GM13977 (cell line): Measurements from ENCODE around the gene THAP9.
A peak's percentile ranks its signal among the peaks of the same experiment; 100 is the strongest.
"Not testable (repeated sequence)": the region's sequence is repeated elsewhere in the genome, so short reads cannot be mapped to it uniquely, and the experiment has no call there.

Experiments
- DNase-seq: peaks from one replicate; pipeline ENCODE4 v3.0.0; 2012; ENCODE audit warnings: low spot score
- in situ Hi-C: fragments of 300-500 bp; cut with MboI; formaldehyde crosslinking; loops from one replicate; pipeline ENCODE4 v1.12.0; 2022; ENCODE audit warnings: low sequenced_read_pairs, low pct_unique_long_range_greater_than_20kb, mixed read lengths, inconsistent platforms; ENCODE audit not compliant: unreplicated experiment
- TF ChIP-seq, protein P1 (sequence below): IDR thresholded peaks from 2 replicates; pipeline ENCODE4 v1.5.1; 2012; ENCODE audit warnings: mild to moderate bottlenecking, control low read depth; ENCODE audit not compliant: insufficient read depth; ENCODE audit errors: extremely low read depth, missing control alignments

THAP9 gene

DNA sequence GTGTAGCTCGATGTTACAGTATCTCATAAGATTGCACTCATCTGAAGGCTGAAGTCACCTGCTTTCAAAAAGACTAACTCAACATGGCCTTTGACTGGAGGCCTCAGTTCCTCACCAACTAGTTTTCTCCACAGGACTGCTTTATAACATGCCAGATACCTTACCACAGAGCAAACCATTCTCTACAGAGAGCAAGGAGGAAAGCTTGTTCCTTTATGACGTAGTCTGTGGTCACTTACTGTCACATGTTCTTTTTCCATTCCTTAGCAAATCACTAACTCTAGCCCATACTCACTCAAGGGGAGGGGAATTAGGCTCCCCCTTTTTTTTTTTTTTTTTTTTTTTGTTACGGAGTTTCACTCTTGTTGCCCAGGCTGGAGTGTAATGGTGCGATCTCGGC, 3.2 kb downstream of the THAP9 start:
- no peak for DNase-seq
- in situ Hi-C loops, result no loop called here
- TF ChIP-seq, protein P1, sequence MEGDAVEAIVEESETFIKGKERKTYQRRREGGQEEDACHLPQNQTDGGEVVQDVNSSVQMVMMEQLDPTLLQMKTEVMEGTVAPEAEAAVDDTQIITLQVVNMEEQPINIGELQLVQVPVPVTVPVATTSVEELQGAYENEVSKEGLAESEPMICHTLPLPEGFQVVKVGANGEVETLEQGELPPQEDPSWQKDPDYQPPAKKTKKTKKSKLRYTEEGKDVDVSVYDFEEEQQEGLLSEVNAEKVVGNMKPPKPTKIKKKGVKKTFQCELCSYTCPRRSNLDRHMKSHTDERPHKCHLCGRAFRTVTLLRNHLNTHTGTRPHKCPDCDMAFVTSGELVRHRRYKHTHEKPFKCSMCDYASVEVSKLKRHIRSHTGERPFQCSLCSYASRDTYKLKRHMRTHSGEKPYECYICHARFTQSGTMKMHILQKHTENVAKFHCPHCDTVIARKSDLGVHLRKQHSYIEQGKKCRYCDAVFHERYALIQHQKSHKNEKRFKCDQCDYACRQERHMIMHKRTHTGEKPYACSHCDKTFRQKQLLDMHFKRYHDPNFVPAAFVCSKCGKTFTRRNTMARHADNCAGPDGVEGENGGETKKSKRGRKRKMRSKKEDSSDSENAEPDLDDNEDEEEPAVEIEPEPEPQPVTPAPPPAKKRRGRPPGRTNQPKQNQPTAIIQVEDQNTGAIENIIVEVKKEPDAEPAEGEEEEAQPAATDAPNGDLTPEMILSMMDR, result no peak

DNA sequence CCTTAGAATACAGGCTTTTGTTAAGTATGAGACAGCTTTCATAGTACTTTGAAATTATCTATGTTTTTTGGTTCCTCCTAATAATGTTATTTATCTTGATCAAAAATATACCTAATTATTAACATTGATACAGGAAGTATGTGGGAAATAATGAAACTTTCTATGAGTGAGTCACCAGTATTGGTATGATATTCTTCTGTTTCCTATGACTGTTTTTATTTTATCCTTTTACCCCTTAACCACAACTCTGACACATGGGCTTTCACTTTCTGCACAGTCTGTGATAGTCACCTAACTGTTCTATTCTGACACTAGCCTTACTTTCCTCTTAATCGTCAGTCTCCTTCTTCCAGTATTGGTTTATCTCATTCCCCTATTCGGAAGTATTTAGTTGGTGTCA, 4.7 kb downstream of the THAP9 start:
- in situ Hi-C loops, result no loop called here
- TF ChIP-seq, protein P1, result no peak
- DNase-seq, result peak; percentile 73

DNA sequence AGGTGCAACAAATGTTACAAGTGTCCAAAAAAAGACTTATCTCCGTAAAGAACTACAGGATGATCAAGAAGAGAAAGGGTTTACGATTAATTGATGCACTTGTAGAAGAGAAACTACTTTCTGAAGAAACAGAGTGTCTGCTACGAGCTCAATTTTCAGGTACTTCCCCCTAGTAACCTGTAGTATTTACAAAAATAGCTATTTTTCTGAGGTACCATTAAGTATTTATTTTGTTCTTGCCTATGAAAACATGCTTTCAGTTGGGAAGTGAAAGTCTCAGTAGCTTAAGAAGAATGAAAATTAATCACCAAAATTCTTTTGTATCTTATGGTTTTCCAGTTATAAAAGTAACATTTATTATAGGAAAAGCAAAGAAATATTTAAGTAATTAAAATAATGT, 5.9 kb downstream of the THAP9 start:
- in situ Hi-C loops, result no loop called here
- TF ChIP-seq, protein P1, result no peak
- peak; percentile 30 for DNase-seq

DNA sequence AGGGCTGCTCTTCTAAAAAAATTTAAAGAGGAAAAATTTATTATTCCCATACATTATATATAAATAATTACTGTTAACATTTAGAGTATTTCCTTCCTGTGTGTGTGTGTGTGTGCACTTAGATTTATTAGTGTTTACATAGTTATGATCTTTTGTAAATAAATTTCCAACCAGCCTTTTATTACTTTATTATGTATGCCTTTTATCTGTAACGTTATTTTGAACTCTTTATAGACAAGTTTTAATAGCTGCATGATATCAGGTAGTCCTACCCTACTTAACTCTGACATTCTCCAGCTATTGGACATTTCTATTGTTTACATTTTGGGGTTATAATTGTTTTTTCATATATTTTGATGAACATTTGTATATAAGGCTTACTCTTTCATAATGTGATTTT, 8.8 kb downstream of the THAP9 start:
- in situ Hi-C loops, result no loop called here
- TF ChIP-seq, protein P1, result no peak
- DNase-seq, result no peak

DNA sequence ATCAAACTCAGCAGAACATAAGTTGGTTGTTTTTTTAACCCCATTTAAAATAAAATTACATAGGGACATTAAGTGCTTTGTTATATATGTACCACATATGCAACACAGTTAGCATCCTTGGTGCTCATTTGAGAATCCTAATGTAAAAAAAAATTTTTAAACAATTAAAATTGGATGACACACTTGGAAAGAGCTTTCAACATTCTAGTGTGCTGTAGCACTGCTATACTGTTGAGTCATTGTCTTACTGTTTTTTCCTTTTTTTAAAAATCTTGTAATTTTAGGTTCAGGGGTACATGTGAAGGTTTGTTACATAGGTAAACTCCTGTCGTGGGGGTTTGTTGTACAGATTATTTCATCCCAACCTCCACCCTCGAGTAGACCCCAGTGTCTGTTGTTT, 12.8 kb downstream of the THAP9 start:
- in situ Hi-C loops, result no loop called here
- no peak for DNase-seq
- TF ChIP-seq, protein P1, result no peak

DNA sequence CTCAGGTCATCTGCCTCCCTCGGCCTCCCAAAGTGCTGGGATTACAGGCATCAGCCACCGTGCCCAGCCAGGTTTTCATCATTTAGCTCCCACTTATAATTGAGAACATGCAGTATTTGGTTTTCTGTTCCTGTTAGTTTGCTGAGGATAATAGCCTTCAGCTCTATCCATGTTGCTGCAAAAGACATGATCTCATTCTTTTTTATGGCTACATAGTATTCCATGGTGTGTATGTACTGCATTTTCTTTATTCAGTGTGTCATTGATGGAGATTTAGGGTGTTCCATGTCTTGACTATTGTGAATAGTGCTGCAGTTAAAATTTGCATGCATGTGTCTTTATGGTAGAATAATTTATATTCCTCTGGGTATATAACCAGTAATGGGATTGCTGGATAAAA, 13.4 kb downstream of the THAP9 start:
- in situ Hi-C loops, DNase-seq: not testable (repeated sequence)

DNA sequence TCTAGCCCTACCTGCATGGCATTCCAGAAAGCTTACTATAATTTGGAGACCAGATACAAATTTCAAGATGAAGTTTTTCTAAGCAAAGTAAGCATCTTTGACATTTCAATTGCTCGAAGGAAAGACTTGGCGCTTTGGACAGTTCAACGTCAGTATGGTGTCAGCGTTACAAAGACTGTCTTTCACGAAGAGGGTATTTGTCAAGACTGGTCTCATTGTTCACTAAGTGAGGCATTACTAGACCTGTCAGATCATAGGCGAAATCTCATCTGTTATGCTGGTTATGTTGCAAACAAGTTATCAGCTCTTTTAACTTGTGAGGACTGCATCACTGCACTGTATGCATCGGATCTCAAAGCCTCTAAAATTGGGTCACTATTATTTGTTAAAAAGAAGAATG, 17.6 kb downstream of the THAP9 start:
- in situ Hi-C loops, result no loop called here
- TF ChIP-seq, protein P1, result no peak
- DNase-seq, result no peak
